Tibial nerve (tissue), 3 donors: Measurements from ENCODE around the gene TRIL.

Source experiments
- POLR2A ChIP-seq, 2 donors: fragments of 450-650 bp; IDR thresholded peaks; one replicate each; pipeline ENCODE4 v1.6.1; 2017; ENCODE audit warnings: antibody characterized with exemption in 2 of 2, mild to moderate bottlenecking in 2 of 2, moderate library complexity in 2 of 2
- TF ChIP-seq, protein P1 (sequence below), 5 experiments: fragments of 200-600 bp in 3 of 5; fragments of 450-650 bp in 2 of 5; sonication (generic) in 3 of 5; IDR thresholded peaks; one replicate each; pipeline ENCODE4 v1.5.1; 2016 to 2019; ENCODE audit warnings: antibody characterized with exemption in 5 of 5, mild to moderate bottlenecking in 3 of 5, moderate library complexity in 2 of 5

DNA sequence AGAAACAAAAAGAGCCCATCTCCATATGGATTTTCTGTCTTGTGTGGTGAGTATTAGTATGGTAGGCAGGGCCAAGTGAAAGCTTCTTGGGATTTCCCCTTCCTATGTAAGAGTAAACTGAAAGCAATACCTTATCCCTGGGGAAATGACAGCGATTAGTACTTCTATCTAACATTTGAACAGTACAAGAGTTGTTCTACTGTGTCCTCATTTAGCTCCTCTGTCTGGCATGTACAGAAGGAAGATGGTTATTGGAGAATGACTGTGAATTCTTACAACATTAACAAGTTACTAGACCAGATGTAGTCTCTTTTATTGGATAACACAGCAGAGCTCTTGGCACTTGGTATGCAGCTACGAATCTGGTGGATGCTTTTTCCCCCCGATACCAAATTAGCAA, 17.9 kb upstream of the TRIL start:
- TF ChIP-seq, protein P1, sequence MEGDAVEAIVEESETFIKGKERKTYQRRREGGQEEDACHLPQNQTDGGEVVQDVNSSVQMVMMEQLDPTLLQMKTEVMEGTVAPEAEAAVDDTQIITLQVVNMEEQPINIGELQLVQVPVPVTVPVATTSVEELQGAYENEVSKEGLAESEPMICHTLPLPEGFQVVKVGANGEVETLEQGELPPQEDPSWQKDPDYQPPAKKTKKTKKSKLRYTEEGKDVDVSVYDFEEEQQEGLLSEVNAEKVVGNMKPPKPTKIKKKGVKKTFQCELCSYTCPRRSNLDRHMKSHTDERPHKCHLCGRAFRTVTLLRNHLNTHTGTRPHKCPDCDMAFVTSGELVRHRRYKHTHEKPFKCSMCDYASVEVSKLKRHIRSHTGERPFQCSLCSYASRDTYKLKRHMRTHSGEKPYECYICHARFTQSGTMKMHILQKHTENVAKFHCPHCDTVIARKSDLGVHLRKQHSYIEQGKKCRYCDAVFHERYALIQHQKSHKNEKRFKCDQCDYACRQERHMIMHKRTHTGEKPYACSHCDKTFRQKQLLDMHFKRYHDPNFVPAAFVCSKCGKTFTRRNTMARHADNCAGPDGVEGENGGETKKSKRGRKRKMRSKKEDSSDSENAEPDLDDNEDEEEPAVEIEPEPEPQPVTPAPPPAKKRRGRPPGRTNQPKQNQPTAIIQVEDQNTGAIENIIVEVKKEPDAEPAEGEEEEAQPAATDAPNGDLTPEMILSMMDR (IDR thresholded peaks at IDR 0.05): no peak
- TF ChIP-seq POLR2A (IDR thresholded peaks at IDR 0.05): no peak
